GM18511 (cell line): Measurements from ENCODE around the gene ZNRF1.
"Not testable (repeated sequence)": the region's sequence is repeated elsewhere in the genome, so short reads cannot be mapped to it uniquely, and the experiment has no call there.

Experiments
- ATAC-seq: cut with Tn5 transposase; IDR thresholded peaks from one replicate; pipeline ENCODE4 v1.9.1; 2021; ENCODE audit warnings: mild to moderate bottlenecking, moderate library complexity; ENCODE audit not compliant: unreplicated experiment

The ZNRF1 gene

GRCh38 chr16:75074920-75075687 is 76.3 kb downstream of the ZNRF1 start:
- peak; percentile 99 for ATAC-seq

GRCh38 chr16:75075688-75076268 is 77.0 kb downstream of the ZNRF1 start:
- ATAC-seq: peak; percentile 7

- no peak for ATAC-seq
These were observed 80.1 kb downstream of the ZNRF1 start for GRCh38 chr16:75078886-75079285.

DNA sequence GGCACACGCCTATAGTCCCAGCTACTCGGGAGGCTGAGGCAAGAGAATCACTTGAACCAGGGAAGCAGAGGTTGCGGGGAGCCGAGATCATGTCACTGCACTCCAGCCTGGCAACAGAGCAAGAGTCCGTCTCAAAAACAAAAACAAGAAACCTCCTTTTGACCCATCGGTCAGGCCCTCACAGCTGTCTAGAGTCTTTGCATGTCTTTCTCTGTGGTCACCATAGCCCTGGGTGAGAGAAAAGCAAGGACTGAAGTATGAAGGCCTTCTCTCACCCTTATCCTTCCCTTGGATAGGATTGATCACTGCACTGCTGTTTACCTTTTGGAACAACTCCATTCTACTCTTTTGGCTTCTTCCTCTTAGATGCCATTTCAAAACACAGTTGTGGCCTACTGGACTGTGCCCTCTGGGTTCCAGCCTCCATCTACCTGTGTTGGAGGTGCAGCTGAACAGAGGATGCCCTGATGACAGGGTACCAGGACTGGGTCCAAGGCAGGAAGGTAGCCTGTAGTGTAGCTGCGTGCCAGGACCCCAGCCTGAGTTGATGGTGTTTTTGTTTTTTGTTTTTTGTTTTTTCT is 80.6 kb downstream of the ZNRF1 start:
- ATAC-seq: no peak

DNA sequence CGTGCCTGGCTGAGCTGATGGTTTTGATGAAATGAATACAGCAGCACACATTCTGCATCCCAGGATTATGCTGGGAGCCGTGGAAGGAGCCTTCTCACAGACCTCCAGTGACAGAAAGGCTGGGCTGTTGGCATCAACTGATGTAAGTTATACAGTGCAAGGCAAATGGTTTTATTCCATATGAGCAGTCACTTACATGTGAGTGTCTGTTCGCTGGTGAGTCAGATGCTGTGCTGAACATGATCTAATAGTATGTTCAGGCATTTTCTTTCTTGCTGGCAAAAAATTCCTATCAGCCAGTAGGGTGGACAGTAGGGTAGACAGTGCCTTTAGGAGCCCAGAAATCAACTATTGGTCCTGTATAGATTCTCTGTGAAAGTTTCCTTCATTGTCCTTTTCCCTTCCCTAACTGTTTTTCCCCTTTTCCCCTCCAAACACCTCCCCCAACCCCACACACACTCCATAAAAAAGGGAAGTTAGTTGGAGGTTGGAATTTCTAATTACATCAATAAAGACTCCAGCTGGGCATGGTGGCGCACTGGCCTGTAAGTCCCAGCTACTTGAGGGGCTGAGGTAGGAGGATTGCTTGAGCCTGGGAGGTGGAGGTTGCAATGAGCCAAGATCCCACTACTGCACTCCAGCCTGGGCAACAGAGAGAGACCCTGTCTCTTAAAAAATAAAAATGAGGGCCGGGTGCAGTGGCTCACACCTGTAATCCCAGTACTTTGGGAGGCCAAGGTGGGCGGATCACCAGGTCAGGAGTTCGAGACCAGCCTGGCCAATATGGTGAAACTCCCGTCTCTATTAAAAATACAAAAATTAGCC is 81.6 kb downstream of the ZNRF1 start:
- ATAC-seq: no peak

- peak; percentile 62 for ATAC-seq
These were observed 82.5 kb downstream of the ZNRF1 start for GRCh38 chr16:75081179-75081859.

DNA sequence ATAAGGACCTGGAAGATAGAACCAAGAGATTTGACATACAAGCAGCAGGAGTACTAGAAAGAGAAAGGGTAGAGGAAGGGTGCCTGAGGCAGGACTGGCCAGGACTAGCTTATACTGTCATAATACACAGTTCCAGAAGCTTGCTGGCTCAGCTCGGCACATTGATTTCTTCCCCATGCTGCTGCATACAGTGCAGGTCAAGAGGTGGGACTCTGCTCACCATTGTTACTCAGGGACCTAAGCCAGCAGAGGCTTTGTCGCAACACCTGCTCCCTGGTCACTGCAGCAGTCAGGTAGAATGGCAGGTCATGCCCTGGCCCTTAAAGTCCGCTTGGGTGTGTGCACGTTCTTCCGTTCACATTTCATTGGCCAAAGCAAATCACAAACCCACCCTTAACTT is 85.0 kb downstream of the ZNRF1 start:
- ATAC-seq: no peak

DNA sequence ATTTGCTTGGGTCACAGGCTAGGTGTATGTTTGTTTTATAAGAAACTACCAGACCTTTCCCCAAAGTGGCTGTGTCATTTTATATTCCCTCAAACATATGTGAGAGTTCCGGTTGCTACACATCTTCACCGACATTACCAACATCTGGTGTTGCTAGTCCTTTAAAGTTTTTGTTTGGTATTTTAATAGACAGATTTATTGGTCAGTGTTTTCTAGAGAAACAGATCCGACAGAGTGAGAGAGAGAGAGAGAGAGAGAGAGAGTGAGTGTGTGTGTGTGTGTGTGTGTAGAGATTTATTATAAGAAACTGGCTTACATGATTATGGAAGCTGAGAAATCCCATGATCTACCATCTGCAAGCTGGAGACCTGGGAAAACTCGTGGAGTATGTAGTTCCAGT is 86.7 kb downstream of the ZNRF1 start:
- ATAC-seq: no peak

DNA sequence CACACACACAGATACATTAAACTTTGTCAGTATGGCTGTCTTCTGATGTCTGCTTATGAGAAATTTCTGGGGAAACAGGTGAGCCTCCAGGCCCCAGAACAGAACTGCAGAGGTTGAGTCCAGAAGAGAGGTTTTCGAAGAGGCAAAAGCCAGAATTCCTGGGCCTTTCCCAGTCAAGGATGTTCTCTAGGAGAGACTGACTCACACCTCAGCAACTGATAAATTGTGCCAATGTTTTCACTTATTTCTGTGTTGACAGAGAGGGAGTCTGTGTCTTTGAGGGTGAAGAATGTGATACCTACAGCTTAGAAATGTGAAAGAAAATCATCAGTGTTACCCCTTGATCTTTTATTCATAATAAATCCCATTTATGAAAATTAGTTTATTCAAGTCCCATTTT is 87.5 kb downstream of the ZNRF1 start:
- no peak for ATAC-seq

DNA sequence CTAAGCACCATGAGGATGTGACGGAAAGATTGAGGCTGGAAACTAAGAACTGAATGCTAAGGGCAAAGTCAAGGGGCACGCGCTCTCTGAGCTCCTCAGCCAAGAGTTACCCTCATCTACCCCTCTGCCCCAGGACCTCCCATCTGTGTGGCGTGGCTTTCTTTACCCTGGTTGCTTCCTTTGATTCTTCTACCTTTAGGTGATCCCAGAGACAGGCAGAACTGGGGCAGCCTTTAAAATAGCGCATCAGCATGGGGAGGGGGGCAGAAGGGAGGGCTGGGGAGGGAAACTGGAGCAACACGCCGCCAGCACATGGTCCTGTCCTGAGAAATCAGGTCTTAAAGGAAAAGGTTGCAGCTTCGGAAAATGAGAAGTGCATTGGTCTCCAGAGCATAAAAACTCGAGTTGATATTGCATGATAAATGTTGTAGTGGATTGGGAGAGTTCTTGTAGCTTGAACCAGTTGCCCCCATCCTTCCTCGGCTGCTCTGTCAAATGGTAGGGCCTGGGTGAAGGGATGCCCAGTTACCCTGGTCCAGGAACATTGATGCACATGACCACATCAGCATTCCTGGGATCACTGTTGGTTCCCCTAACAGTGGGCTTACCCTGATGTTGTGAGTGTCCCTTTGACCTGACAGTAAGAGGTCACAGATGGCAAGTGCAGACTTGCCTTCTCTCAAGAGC is 88.0 kb downstream of the ZNRF1 start:
- ATAC-seq: no peak

- no peak for ATAC-seq
These were observed 88.7 kb downstream of the ZNRF1 start for GRCh38 chr16:75087375-75087979.

DNA sequence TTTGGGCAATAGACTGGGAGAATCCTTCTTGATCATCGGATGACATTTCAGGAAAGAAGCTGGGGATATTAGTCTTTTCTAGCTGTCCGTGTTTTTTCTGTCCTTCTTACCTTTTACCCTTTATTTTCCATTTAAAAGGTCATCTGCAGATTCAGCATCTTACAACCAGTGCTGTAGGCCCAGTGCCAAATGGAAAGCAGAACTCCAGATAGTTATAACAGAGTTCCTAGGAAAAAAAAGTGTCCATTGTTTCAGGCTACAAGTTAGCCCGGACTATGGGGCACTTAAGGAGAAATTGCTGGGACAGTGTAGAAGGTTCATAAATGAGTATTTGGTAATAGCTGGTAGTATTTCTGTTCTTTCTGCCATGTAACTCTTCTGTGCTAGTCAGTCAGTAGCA is 89.4 kb downstream of the ZNRF1 start:
- no peak for ATAC-seq

DNA sequence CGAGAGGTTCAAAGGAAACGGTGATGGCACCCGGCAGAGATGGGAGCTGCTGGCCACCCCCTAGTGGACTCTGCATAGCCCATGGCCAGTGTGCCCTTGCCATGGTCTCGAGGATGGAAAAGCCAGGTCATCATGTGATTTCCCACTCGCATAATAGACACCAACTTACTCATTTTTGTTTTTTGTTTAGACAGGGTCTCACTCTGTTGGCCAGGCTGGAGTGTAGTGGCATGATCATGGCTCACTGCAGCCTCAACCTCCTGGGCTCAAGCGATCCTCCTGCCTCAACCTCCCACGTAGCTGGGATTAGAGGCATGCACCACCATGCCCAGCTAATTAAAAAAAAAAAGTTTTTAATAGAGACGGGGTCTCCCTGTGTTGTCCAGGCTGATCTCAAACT is 90.1 kb downstream of the ZNRF1 start:
- no peak for ATAC-seq

GRCh38 chr16:75089486-75090202 is 90.8 kb downstream of the ZNRF1 start:
- no peak for ATAC-seq

DNA sequence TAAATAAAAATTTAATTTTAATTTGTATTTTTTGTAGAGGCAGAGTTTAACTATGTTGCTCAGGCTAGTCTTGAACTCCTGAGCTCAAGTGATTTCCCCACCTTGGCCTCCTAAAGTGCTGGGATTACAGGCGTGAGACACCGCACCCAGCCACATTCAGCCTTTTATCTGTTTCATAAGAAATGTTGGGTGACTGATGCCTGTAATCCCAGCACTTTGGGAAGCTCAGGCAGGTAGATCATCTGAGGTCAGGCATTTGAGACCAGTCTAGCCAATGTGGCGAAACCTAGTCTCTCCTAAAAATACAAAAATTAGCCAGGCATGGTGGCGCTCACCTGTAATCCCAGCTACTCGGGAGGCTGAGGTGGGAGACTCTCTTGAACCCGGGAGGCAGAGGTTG is 92.1 kb downstream of the ZNRF1 start:
- ATAC-seq: not testable (repeated sequence)

- not testable (repeated sequence) for ATAC-seq
These were observed 92.8 kb downstream of the ZNRF1 start for GRCh38 chr16:75091619-75092018.

- ATAC-seq: no peak
These were observed 94.0 kb downstream of the ZNRF1 start for GRCh38 chr16:75092777-75093176.

- no peak for ATAC-seq
These were observed 95.0 kb downstream of the ZNRF1 start for GRCh38 chr16:75093598-75094540.
